ENCODE data around the gene PTPN23.

DNA sequence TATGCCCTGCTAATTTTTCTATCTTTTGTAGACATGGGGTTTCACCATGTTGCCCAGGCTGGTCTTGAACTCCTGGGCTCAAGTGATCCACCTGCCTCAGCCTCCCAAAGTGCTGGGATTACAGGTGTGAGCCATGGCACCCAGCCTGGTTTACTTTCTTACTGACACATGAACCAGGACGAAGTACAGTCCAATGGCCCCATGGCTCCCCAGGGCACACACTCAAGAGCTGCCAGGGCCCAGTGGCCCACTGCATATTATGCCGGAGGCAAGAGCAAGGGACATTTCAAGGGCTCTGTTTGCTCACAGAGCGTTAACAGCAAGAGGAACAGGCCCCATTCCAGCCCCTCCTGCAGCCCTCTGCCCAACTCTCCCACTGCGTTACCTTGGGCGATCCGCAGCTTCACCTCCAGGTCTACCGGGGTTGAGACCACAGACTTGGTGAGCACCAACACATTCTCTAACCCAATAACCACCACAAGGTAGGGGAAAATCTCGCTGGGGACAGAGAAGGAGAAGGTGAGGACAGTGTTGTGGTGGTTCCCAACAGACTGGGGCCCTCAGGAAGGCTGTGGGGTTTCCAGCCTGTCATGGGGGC lies 42.8 kb downstream of the PTPN23 start:
- TF ChIP-seq, protein P1, sequence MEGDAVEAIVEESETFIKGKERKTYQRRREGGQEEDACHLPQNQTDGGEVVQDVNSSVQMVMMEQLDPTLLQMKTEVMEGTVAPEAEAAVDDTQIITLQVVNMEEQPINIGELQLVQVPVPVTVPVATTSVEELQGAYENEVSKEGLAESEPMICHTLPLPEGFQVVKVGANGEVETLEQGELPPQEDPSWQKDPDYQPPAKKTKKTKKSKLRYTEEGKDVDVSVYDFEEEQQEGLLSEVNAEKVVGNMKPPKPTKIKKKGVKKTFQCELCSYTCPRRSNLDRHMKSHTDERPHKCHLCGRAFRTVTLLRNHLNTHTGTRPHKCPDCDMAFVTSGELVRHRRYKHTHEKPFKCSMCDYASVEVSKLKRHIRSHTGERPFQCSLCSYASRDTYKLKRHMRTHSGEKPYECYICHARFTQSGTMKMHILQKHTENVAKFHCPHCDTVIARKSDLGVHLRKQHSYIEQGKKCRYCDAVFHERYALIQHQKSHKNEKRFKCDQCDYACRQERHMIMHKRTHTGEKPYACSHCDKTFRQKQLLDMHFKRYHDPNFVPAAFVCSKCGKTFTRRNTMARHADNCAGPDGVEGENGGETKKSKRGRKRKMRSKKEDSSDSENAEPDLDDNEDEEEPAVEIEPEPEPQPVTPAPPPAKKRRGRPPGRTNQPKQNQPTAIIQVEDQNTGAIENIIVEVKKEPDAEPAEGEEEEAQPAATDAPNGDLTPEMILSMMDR (conservative IDR thresholded peaks at IDR 0.05; ENCODE audit: low read length) = no peak
- no peak for TF ChIP-seq EZH2phosphoT487 (IDR thresholded peaks at IDR 0.05; ENCODE audit: borderline replicate concordance, low read depth, low read length)
